Stimulated activated CD4-positive, alpha-beta T cell treated with anti-CD3 and anti-CD28 coated beads, Interleukin-4, amount 100 ng/mL, for 1 hour (primary cell): ENCODE measurements around the gene PIK3CB.
"Not testable (repeated sequence)": the region's sequence is repeated elsewhere in the genome, so short reads cannot be mapped to it uniquely, and the experiment has no call there.

Experiments used
- DNase-seq: peaks from one replicate; pipeline ENCODE4 v3.0.0-alpha.2; 2020

The PIK3CB gene

GRCh38 chr3:138802223-138802622 lies 32.5 kb downstream of the PIK3CB start:
- DNase-seq = not testable (repeated sequence)

GRCh38 chr3:138801792-138802191 lies 32.9 kb downstream of the PIK3CB start:
- DNase-seq = no peak

- no peak for DNase-seq
Measured at GRCh38 chr3:138800248-138800647, 34.5 kb downstream of the PIK3CB start.

GRCh38 chr3:138799822-138800221 lies 34.9 kb downstream of the PIK3CB start:
- no peak for DNase-seq

GRCh38 chr3:138797508-138798038 lies 37.2 kb downstream of the PIK3CB start:
- no peak for DNase-seq

GRCh38 chr3:138796761-138797160 lies 38.0 kb downstream of the PIK3CB start:
- DNase-seq = no peak

- no peak for DNase-seq
Measured at GRCh38 chr3:138786788-138787271, 47.9 kb downstream of the PIK3CB start.

- no peak for DNase-seq
Measured at GRCh38 chr3:138785951-138786350, 48.8 kb downstream of the PIK3CB start.

- DNase-seq = not testable (repeated sequence)
Measured at GRCh38 chr3:138785362-138785857, 49.3 kb downstream of the PIK3CB start.

- no peak for DNase-seq
Measured at GRCh38 chr3:138782755-138783154, 52.0 kb downstream of the PIK3CB start.

- peak; percentile 13 for DNase-seq
Measured at GRCh38 chr3:138781012-138781470, 53.7 kb downstream of the PIK3CB start.

GRCh38 chr3:138778643-138779042 lies 56.1 kb downstream of the PIK3CB start:
- DNase-seq = no peak

GRCh38 chr3:138776961-138777360 lies 57.8 kb downstream of the PIK3CB start:
- DNase-seq = no peak

GRCh38 chr3:138775254-138775595 lies 59.5 kb downstream of the PIK3CB start:
- DNase-seq = no peak

GRCh38 chr3:138774529-138775253 lies 60.0 kb downstream of the PIK3CB start:
- DNase-seq = no peak

- no peak for DNase-seq
Measured at GRCh38 chr3:138771585-138771984, 63.1 kb downstream of the PIK3CB start.

- DNase-seq = no peak
Measured at GRCh38 chr3:138769616-138770015, 65.1 kb downstream of the PIK3CB start.

- DNase-seq = no peak
Measured at GRCh38 chr3:138768946-138769345, 65.8 kb downstream of the PIK3CB start.

- no peak for DNase-seq
Measured at GRCh38 chr3:138768125-138768524, 66.6 kb downstream of the PIK3CB start.

GRCh38 chr3:138767498-138768104 lies 67.1 kb downstream of the PIK3CB start:
- no peak for DNase-seq

GRCh38 chr3:138761002-138761401 lies 73.7 kb downstream of the PIK3CB start:
- DNase-seq = no peak

- no peak for DNase-seq
Measured at GRCh38 chr3:138748190-138748589, 86.5 kb downstream of the PIK3CB start.

- DNase-seq = no peak
Measured at GRCh38 chr3:138747225-138747624, 87.5 kb downstream of the PIK3CB start.

- no peak for DNase-seq
Measured at GRCh38 chr3:138740072-138740471, 94.7 kb downstream of the PIK3CB start.
